Chondrocyte (in vitro differentiated cells): Measurements from ENCODE around the gene NEURL1B. TPM values are rescaled to one million over a fixed set of nuclear protein-coding genes. Genes with fewer than 3 reads are reported as not detected.

Source experiments
- DNase-seq: peaks from one replicate; pipeline ENCODE4 v3.0.0; 2021; ENCODE audit warnings: mixed read lengths, low spot score
- H3K27ac Mint-ChIP-seq: one replicate; pipeline ENCODE4 v1.8.0; 2021; ENCODE audit warnings: mild to moderate bottlenecking, moderate library complexity, mixed read lengths; ENCODE audit not compliant: unreplicated experiment
- H3K27me3 Mint-ChIP-seq: 2 replicates; pipeline ENCODE4 v1.8.0; 2021; ENCODE audit warnings: low read depth, mixed read lengths
- H3K36me3 Mint-ChIP-seq: 2 replicates; pipeline ENCODE4 v1.8.0; 2021; ENCODE audit warnings: low read depth, mixed read lengths
- H3K4me1 Mint-ChIP-seq: 2 replicates; pipeline ENCODE4 v1.8.0; 2021; ENCODE audit warnings: low read depth, mild to moderate bottlenecking, mixed read lengths
- H3K4me3 Mint-ChIP-seq: one replicate; pipeline ENCODE4 v1.8.0; 2021; ENCODE audit warnings: mild to moderate bottlenecking, moderate library complexity, mixed read lengths; ENCODE audit not compliant: unreplicated experiment
- H3K9me3 Mint-ChIP-seq: 2 replicates; pipeline ENCODE4 v1.8.0; 2021; ENCODE audit warnings: low read depth, mixed read lengths
- total RNA-seq: library from RNA; stranded (reverse); gene quantifications from 3 replicates; pipeline ENCODE4 v1.2.1, GENCODE V29; 2021
- TF ChIP-seq, protein P1 (sequence below): fragments of 200-600 bp; sonication (generic); IDR thresholded peaks from 2 replicates; pipeline ENCODE4 v1.5.0; 2021; ENCODE audit warnings: antibody characterized with exemption, mild to moderate bottlenecking, moderate library complexity

NEURL1B gene
- total RNA-seq, 1 donor from 2014 or later = 5.4 TPM

DNA sequence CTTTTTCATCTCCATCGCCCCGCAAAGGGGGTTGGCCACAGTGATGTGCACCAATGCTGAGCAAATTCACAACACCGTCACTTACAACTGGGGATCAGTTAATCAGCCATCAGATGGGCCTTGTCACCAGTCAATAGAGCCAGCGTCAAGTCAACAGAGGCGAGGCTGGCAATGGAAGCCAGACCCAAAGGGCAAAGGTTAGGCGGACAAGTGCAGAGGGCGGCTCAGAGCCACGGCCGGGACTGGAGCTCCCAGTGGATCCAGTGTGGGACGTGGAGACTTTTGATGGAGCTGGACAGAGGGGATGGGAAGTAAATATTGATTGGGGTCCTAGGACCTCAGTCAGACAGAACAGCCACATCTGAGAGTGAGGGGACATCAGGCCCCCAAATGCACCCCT, 84.2 kb downstream of the NEURL1B start:
- TF ChIP-seq, protein P1, sequence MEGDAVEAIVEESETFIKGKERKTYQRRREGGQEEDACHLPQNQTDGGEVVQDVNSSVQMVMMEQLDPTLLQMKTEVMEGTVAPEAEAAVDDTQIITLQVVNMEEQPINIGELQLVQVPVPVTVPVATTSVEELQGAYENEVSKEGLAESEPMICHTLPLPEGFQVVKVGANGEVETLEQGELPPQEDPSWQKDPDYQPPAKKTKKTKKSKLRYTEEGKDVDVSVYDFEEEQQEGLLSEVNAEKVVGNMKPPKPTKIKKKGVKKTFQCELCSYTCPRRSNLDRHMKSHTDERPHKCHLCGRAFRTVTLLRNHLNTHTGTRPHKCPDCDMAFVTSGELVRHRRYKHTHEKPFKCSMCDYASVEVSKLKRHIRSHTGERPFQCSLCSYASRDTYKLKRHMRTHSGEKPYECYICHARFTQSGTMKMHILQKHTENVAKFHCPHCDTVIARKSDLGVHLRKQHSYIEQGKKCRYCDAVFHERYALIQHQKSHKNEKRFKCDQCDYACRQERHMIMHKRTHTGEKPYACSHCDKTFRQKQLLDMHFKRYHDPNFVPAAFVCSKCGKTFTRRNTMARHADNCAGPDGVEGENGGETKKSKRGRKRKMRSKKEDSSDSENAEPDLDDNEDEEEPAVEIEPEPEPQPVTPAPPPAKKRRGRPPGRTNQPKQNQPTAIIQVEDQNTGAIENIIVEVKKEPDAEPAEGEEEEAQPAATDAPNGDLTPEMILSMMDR = no peak
- no peak for DNase-seq
- H3K4me3 Mint-ChIP-seq = no peak overlapping the region
- H3K36me3 Mint-ChIP-seq = no peaks in the 10 kb centered on the region
- H3K27me3 Mint-ChIP-seq = no peaks in the 10 kb centered on the region
- H3K4me1 Mint-ChIP-seq = peaks cover 7% of the 10 kb centered on the region
- no peaks in the 10 kb centered on the region for H3K9me3 Mint-ChIP-seq
- H3K27ac Mint-ChIP-seq = no peak overlapping the region

DNA sequence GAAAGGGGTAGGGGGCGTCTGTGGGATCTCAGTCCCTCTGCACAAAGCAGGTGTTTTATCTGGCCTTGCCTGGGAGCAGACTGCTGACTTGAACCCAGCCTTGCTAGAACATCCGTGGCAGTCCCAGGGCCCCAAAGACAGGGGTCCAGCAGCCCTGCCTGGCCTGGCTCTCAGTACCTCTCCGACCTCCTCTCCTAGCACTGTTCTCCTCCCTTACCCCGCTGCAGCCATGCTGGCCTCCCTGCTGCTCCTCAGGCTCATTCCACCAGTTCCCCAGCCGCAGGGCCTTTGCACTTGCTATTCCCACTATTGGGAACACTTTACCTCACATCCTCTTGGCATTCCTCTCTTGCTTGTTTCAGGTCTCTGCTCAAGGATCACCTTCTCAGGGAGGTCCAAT, 84.7 kb downstream of the NEURL1B start:
- Mint-ChIP-seq H3K4me1 (peaks cover 7% of the 10 kb centered on the region), H3K27me3 (no peaks in the 10 kb centered on the region), H3K27ac (no peak overlapping the region), H3K4me3 (no peak overlapping the region), H3K36me3 (no peaks in the 10 kb centered on the region), H3K9me3 (no peaks in the 10 kb centered on the region)
- DNase-seq = peak; percentile 73
- TF ChIP-seq, protein P1 = no peak

DNA sequence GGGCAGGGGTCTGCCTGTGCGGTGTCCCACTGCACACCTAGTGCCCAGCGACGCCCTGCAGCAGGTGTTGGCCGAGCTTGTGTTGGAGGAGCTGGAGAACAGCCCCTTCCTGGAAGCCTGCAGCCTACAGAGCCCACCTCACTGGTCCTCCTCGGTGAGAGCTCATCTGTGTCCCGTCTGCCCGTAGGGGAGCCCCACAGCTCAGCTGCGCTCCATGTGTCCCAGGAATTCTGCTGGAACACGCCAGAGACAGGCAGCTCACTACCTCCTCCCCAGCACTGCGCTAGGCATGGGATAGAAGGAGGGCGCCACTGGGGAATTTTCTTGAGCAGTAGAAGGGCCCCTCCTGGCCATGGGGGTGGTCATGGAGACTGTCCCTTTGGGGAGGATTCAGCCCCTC, 85.9 kb downstream of the NEURL1B start:
- Mint-ChIP-seq H3K4me3 (no peak overlapping the region), H3K9me3 (no peaks in the 10 kb centered on the region), H3K36me3 (no peaks in the 10 kb centered on the region), H3K4me1 (peaks cover 11% of the 10 kb centered on the region), H3K27ac (no peak overlapping the region), H3K27me3 (no peaks in the 10 kb centered on the region)
- peak; percentile 59 for DNase-seq
- TF ChIP-seq, protein P1 = no peak

DNA sequence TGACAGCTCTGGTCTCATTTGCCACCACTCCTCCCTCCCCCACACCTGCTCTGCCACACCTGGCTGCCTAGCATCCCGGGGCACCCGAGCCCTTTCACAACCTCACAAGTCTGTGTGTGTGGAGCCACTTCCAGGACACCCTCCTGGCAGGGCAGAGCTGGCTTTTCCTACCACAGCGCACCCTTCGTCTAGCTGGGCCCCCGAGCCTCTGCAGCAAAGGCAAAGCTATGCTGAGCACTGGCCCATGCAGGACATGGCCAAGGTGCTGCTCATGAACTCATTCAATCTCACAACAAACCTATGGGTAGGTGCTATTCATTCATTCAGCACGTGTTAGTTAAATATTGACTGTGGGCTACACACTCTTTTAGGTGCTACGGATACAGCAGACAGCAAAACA, 86.5 kb downstream of the NEURL1B start:
- no peak overlapping the region for H3K4me3 Mint-ChIP-seq
- H3K9me3 Mint-ChIP-seq = no peaks in the 10 kb centered on the region
- peak; percentile 66 for DNase-seq
- TF ChIP-seq, protein P1 = no peak
- no peaks in the 10 kb centered on the region for H3K27me3 Mint-ChIP-seq
- peaks cover 9% of the 10 kb centered on the region for H3K4me1 Mint-ChIP-seq
- no peak overlapping the region for H3K27ac Mint-ChIP-seq
- no peaks in the 10 kb centered on the region for H3K36me3 Mint-ChIP-seq

DNA sequence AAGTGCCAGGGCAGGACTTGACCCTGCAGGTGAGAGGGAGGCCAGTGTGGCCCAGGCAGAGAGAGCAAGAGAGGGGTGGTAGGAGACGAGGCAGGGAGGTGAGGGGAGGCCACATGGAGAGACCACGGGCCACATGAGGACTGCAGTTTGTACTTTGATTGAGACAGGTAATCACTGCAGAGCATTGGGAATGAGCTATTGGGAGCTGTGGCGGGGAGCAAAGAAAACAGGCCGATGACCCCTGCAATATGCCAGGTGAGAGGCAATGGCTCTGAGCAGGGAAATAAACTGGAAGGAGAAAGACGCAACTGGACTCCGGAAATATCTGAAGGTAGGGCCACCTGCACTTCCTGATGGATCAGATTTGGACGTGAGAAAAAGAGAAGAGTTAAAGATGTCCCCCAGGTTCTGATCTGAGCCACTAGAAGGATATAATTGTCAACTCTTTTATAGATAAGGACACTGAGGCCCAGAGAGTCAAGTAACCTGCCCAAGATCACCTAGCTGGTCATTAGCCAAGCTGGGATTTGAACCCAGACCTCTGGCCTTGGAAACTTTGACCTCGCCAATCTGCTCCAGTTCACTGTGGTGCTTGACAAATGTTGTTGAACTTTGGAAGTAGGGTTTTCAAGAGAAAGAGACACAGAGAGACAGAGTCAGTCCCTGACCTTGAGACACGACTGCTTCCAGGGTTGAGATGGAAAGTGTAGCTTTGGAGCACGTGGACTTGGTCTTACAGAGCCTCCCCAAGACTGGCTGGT, 87.6 kb downstream of the NEURL1B start:
- Mint-ChIP-seq H3K36me3 (no peaks in the 10 kb centered on the region), H3K27me3 (no peaks in the 10 kb centered on the region), H3K27ac (no peak overlapping the region), H3K9me3 (no peaks in the 10 kb centered on the region), H3K4me3 (no peak overlapping the region), H3K4me1 (peaks cover 20% of the 10 kb centered on the region)
- peak; percentile 56 for DNase-seq
- TF ChIP-seq, protein P1 = no peak
